Epidermal melanocyte (primary cell): ENCODE results near the gene PKNOX2.

Experiments used
- DNase-seq: peaks from one replicate; pipeline ENCODE4 v3.0.0; 2011; ENCODE audit warnings: low spot score; ENCODE audit not compliant: insufficient read length

Gene PKNOX2

GRCh38 chr11:125376856-125377255, 212.3 kb downstream of the PKNOX2 start:
- no peak for DNase-seq

- DNase-seq, result no peak
These were observed 213.5 kb downstream of the PKNOX2 start for GRCh38 chr11:125378083-125378482.

GRCh38 chr11:125378571-125378970, 214.0 kb downstream of the PKNOX2 start:
- DNase-seq, result no peak

DNA sequence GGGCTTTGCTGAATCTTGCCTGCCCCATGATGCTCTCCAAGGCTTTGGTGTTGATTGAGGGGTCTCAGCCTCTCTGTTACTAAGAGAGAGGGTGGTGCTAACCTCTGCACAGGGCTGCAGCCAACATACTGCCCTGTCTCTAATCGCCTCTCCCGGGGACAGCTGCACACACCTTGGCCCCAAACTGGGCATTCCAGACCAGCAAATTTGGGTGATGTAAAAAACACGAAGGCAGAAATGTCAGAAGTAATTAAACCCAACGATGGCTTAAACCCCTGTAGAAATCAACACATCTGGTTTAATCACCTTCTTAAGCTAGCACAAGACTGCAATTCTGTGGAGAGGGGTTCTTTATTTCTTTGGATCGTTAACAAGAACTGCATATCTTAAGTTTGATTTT, 215.0 kb downstream of the PKNOX2 start:
- no peak for DNase-seq

GRCh38 chr11:125379981-125380380, 215.4 kb downstream of the PKNOX2 start:
- no peak for DNase-seq

DNA sequence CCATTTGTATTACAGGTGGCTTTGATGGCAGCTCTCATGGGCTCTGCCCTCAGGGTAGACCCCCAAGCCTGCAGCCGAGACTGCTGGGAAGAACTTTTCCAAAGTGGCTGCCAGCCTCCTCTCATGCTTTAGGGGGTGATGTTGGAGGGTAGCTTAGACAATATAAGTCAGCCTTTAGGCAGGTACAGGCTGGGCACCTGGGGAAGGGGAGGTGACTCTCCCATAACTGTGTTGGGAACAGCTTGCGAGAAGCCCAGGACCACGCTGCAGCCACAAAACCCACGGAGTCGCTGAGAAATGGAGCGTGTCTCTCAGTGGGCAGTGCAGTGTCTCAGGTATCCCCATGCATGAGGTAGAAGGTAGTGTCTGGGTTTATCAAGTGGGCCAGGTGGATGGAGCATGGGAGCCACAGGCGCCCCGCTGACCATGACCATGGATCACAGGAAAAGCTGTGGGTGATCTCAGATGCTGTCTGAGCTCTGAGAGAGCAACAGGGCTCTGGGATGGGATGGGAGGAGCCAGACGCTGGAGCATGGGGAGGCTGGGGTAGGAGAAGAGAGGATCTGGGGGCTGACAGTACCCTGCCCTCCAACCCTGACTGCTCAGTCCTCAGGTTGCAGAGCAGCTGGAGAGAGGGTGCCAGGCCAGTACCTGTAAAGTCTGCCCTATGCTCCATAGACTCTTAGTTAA, 216.3 kb downstream of the PKNOX2 start:
- DNase-seq, result no peak

- DNase-seq, result no peak
These were observed 217.0 kb downstream of the PKNOX2 start for GRCh38 chr11:125381499-125382044.

DNA sequence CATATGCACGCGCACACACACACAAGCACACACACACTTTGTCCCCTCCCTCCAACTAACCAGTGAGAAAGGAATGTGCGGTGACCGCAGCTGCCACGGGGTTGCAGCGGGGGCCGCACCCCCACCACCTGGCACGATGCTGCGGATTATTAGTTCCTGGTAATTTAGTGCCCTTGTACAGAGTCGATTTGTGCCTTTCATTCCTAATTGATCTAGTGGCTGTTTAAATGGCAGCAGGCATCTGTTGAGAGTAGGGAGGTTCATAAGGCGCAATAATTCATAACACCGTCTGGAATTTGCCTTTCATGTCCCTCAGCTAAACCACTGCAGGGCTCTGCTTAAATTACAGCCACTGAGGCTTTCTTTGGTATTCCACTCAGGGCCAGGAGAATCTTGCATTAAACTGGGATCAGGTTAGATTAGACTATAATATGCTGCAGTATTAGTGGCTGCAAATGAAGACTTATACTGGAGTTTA, 217.8 kb downstream of the PKNOX2 start:
- no peak for DNase-seq

GRCh38 chr11:125382822-125383221, 218.3 kb downstream of the PKNOX2 start:
- no peak for DNase-seq

- DNase-seq, result no peak
These were observed 220.3 kb downstream of the PKNOX2 start for GRCh38 chr11:125384825-125385224.

- DNase-seq, result no peak
These were observed 223.3 kb downstream of the PKNOX2 start for GRCh38 chr11:125387901-125388300.

- DNase-seq, result no peak
These were observed 224.1 kb downstream of the PKNOX2 start for GRCh38 chr11:125388611-125389010.

- DNase-seq, result no peak
These were observed 225.0 kb downstream of the PKNOX2 start for GRCh38 chr11:125389339-125390166.

- DNase-seq, result no peak
These were observed 226.4 kb downstream of the PKNOX2 start for GRCh38 chr11:125390946-125391345.

- no peak for DNase-seq
These were observed 228.8 kb downstream of the PKNOX2 start for GRCh38 chr11:125393331-125393730.

- DNase-seq, result no peak
These were observed 229.7 kb downstream of the PKNOX2 start for GRCh38 chr11:125394296-125394695.

DNA sequence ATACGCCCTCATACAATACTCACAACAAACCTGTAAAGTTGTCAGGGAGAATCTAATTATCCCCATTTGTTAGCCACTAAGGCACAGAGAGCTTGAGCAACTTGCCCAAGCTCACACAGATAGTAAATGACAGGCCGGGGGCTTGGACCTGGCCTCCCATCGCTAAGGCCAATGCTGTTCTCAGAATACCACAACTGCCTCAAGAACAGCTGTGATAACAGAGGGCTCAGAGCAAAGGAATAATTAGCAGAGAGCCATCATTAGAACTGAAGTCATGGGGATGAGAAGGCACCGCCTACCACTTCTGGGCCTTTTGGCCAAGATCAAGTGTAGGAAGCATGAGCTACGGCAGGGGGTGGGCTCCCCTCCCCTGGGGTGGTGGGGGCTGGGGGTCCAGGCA, 232.9 kb downstream of the PKNOX2 start:
- DNase-seq, result no peak

- no peak for DNase-seq
These were observed 233.9 kb downstream of the PKNOX2 start for GRCh38 chr11:125398475-125398874.

DNA sequence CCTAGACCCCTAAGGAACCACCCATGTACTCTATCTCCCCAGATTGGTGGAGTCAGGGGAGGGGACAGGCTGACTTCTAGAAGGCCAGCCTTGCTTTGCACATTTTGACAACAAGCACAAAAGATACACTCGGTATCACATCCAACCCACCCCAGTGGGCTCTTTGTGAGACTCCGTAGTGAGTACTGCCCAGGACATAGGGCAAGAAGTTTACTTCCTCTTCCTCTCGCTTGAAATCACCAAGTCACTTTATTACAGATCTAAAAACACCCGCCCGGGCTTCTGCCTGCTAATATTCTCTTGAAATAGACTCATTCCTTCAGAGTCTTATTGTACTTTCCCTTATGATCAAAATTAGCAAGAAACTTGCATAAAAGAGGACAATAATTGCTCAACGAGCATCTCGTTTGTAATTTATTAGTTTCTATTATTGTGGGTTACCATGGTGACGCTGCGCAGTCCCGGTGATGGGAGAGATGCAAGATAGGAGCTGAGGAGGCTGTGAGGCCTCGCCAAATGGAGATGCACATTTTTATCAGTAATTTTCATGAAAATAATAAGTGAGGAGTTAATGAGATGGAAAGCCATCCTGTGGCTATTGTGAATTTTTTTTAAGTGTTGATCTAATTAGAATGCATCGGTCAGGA, 234.6 kb downstream of the PKNOX2 start:
- DNase-seq, result no peak

- DNase-seq, result no peak
These were observed 235.4 kb downstream of the PKNOX2 start for GRCh38 chr11:125399945-125400344.

DNA sequence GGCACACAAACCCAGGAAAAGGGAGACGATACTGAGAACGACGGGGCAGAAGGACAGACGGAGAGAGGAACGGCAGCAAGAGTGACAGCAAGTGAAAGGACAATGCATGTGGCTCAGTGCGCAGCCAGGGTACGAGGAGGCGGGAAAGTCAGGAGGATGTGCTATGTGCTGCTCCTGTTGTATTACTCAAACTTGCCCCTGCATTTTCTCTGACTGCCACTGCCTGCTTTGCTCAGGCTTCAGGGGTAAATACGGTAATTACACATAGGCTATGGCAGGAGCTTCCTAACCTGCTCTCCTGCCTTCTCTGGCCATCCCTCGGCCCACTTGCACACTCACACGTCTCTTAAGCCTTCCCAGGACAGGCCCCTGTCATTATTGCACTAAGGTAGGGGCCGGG, 236.7 kb downstream of the PKNOX2 start:
- DNase-seq, result no peak

DNA sequence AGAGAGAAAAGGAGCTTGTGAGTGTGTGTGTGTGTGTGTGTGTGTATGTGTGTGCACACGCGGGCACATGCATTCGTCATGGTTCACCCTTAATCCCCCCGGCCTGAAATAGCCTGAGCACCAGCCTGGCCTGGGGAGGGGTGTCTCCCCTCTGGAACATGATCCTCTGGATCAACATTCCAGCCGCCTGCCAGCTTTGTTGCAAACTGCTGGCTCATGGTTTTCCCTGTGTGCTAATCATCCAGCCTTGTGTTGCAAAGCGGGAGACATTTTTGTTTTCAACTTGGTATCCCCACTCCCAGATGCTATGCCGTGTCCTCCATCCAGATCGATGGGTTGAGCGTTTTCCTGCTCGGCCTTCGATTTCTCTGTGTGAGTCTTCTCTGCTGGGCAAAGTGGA, 237.2 kb downstream of the PKNOX2 start:
- no peak for DNase-seq
